SU-DHL-6 (cell line): ENCODE data around the gene GYG1.

Experiments used
- H2AFZ ChIP-seq: fragments of 200-600 bp; sonication (generic); 2 replicates; pipeline ENCODE4 v1.6.1; 2014; ENCODE audit warnings: low read depth, mild to moderate bottlenecking, moderate library complexity, mixed read lengths, antibody characterized with exemption, low read length; ENCODE audit not compliant: severe bottlenecking
- H3F3A ChIP-seq: fragments of 200-600 bp; shearing (Covaris generic); 2 replicates; pipeline ENCODE4 v1.6.0; 2016; ENCODE audit warnings: antibody characterized with exemption, mild to moderate bottlenecking; ENCODE audit not compliant: insufficient read depth
- H3K27ac ChIP-seq: fragments of 200-600 bp; sonication (generic); 2 replicates; pipeline ENCODE4 v1.5.1; 2016; ENCODE audit warnings: low read depth, mild to moderate bottlenecking, low read length, moderate library complexity, mixed read lengths
- H3K27me3 ChIP-seq: fragments of 200-600 bp; sonication (generic), shearing (Covaris generic); 2 replicates; pipeline ENCODE4 v1.6.0; 2014; ENCODE audit warnings: mild to moderate bottlenecking, low read length
- H3K36me3 ChIP-seq: fragments of 200-600 bp; sonication (generic); 2 replicates; pipeline ENCODE4 v1.6.1; 2014; ENCODE audit warnings: mild to moderate bottlenecking, low read length, mixed read lengths
- H3K4me2 ChIP-seq: fragments of 300-600, 200-600 bp; shearing (Covaris generic), sonication (generic); 2 replicates; pipeline ENCODE4 v1.6.0; 2014; ENCODE audit warnings: low read length, low read depth, mild to moderate bottlenecking; ENCODE audit not compliant: poor library complexity, severe bottlenecking
- H3K4me3 ChIP-seq: fragments of 200-600 bp; sonication (generic); 2 replicates; pipeline ENCODE4 v1.5.1; 2014; ENCODE audit warnings: antibody characterized with exemption, low read length, mild to moderate bottlenecking, mixed read lengths; ENCODE audit not compliant: insufficient read depth, poor library complexity, severe bottlenecking
- H3K79me2 ChIP-seq: fragments of 200-600 bp; sonication (generic); 2 replicates; pipeline ENCODE4 v1.6.1; 2014; ENCODE audit warnings: mild to moderate bottlenecking, low read length, moderate library complexity; ENCODE audit not compliant: insufficient read depth
- H3K9ac ChIP-seq: fragments of 200-600 bp; sonication (generic); 2 replicates; pipeline ENCODE4 v1.7.0; 2014; ENCODE audit warnings: mild to moderate bottlenecking, low read length
- H3K9me2 ChIP-seq: fragments of 200-600 bp; sonication (generic); replicated peaks from 2 replicates; pipeline ENCODE4 v1.6.1; 2014; ENCODE audit warnings: low read length; ENCODE audit not compliant: insufficient read depth
- H3K9me3 ChIP-seq: fragments of 200-600 bp; sonication (generic); 2 replicates; pipeline ENCODE4 v1.6.1; 2014; ENCODE audit warnings: low read length, mixed read lengths; ENCODE audit not compliant: insufficient read depth
- H4K20me1 ChIP-seq: fragments of 200-600 bp; sonication (generic); 2 replicates; pipeline ENCODE4 v1.6.1; 2014; ENCODE audit warnings: low read depth, mild to moderate bottlenecking, antibody characterized with exemption, low read length, moderate library complexity, mixed read lengths
- EZH2phosphoT487 ChIP-seq: fragments of 200-600 bp; sonication (generic), shearing (Covaris generic); conservative IDR thresholded peaks from 2 replicates; pipeline ENCODE4 v1.6.1; 2018; ENCODE audit warnings: mild to moderate bottlenecking, antibody characterized with exemption, low read length, moderate library complexity, mixed read lengths
- TF ChIP-seq, protein P1 (sequence below): fragments of 200-600 bp; sonication (generic); IDR thresholded peaks from one replicate; pipeline ENCODE4 v1.5.1; 2017; ENCODE audit warnings: antibody characterized with exemption, mild to moderate bottlenecking, low read length, moderate library complexity; ENCODE audit not compliant: insufficient read depth, poor library complexity, severe bottlenecking

Gene GYG1

DNA sequence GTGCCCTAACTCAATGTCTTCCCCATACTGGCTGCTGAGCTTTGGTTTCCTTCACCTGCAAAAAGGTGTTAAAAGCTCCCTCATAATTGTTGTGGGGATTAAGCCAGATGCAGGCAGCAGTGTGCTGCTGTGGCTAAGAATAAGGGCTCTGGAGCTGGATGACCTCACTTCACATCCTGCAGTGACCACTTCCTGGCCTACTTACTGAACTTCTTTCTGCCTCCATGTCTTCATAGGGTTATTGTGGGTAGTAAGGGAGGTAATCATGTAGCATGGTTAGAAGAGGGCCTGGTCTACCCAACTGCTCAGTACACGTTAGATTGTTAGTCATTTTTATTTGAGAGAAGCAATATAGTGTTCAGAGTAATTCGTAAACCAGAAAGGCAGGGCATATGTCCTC lies 18.4 kb downstream of the GYG1 start:
- Histone ChIP-seq H3K4me2 (no peak overlapping the region), H4K20me1 (no peaks in the 10 kb centered on the region), H2AFZ (no peak overlapping the region), H3K9ac (no peak overlapping the region), H3F3A (no peaks in the 10 kb centered on the region), H3K9me2 (no peaks in the 10 kb centered on the region), H3K36me3 (no peaks in the 10 kb centered on the region; the same call in 1 of the 2 replicates), H3K79me2 (no peaks in the 10 kb centered on the region), H3K9me3 (no peaks in the 10 kb centered on the region), H3K27ac (no peak overlapping the region), H3K27me3 (no peaks in the 10 kb centered on the region), H3K4me3 (no peak overlapping the region)
- no peak for TF ChIP-seq EZH2phosphoT487
- TF ChIP-seq, protein P1, sequence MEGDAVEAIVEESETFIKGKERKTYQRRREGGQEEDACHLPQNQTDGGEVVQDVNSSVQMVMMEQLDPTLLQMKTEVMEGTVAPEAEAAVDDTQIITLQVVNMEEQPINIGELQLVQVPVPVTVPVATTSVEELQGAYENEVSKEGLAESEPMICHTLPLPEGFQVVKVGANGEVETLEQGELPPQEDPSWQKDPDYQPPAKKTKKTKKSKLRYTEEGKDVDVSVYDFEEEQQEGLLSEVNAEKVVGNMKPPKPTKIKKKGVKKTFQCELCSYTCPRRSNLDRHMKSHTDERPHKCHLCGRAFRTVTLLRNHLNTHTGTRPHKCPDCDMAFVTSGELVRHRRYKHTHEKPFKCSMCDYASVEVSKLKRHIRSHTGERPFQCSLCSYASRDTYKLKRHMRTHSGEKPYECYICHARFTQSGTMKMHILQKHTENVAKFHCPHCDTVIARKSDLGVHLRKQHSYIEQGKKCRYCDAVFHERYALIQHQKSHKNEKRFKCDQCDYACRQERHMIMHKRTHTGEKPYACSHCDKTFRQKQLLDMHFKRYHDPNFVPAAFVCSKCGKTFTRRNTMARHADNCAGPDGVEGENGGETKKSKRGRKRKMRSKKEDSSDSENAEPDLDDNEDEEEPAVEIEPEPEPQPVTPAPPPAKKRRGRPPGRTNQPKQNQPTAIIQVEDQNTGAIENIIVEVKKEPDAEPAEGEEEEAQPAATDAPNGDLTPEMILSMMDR, result no peak

- Histone ChIP-seq H4K20me1 (no peaks in the 10 kb centered on the region), H3K79me2 (no peaks in the 10 kb centered on the region), H2AFZ (no peak overlapping the region), H3K9me2 (no peaks in the 10 kb centered on the region), H3F3A (no peaks in the 10 kb centered on the region), H3K9me3 (no peaks in the 10 kb centered on the region), H3K4me3 (no peak overlapping the region), H3K4me2 (no peak overlapping the region), H3K27ac (no peak overlapping the region), H3K9ac (no peak overlapping the region), H3K27me3 (no peaks in the 10 kb centered on the region), H3K36me3 (no peaks in the 10 kb centered on the region; the same call in 1 of the 2 replicates)
- TF ChIP-seq, protein P1, result no peak
- no peak for TF ChIP-seq EZH2phosphoT487
These were observed 19.2 kb downstream of the GYG1 start for GRCh38 chr3:149010504-149010951.

- Histone ChIP-seq H3K9ac (no peak overlapping the region), H3K27me3 (no peaks in the 10 kb centered on the region), H3K4me3 (no peak overlapping the region), H3K9me2 (no peaks in the 10 kb centered on the region), H2AFZ (no peak overlapping the region), H4K20me1 (no peaks in the 10 kb centered on the region), H3K9me3 (no peaks in the 10 kb centered on the region), H3F3A (no peaks in the 10 kb centered on the region), H3K79me2 (no peaks in the 10 kb centered on the region), H3K4me2 (no peak overlapping the region), H3K36me3 (no peaks in the 10 kb centered on the region; the same call in 1 of the 2 replicates), H3K27ac (no peak overlapping the region)
- no peak for TF ChIP-seq EZH2phosphoT487
- TF ChIP-seq, protein P1, result no peak
These were observed 19.6 kb downstream of the GYG1 start for GRCh38 chr3:149010966-149011365.
